ENCODE results near the gene COL18A1. TPM values are rescaled to one million over a fixed set of nuclear protein-coding genes. Genes with fewer than 3 reads are reported as not detected.

Gene COL18A1
- total and polyA plus RNA-seq, 9 of the 15 experiments (the other 6 are each of a cell fraction or from before 2014, with no cell fraction given), result 0.14 to 16.4 (median 2.0) TPM

GRCh38 chr21:45506241-45506817 lies 101.4 kb downstream of the COL18A1 start:
- Histone ChIP-seq H2AFZ (ENCODE audit: low read depth, low read length) (no peak overlapping the region), H3K9me1 (ENCODE audit: control insufficient read depth, insufficient read depth, low read length) (no peaks in the 10 kb centered on the region), H4K20me1 (replicated peaks; ENCODE audit: control insufficient read depth, insufficient read depth, low read length) (peaks cover 24% of the 10 kb centered on the region), H3K27me3 (ENCODE audit: control insufficient read depth in 2 of 2, insufficient read depth in 2 of 2, low read length in 2 of 2) (no peaks in the 10 kb centered on the region), H3K4me3 (no peak overlapping the region), H3K4me1 (replicated peaks in 1 of 2; ENCODE audit: control insufficient read depth in 2 of 2, insufficient read depth in 2 of 2, low read length in 2 of 2) (peaks cover 6 to 69% of the 10 kb centered on the region in 2 experiments; a peak in 4 of 5 replicates), H3K9me3 (replicated peaks; ENCODE audit: control insufficient read depth, insufficient read depth, low read depth, low read length) (no peaks in the 10 kb centered on the region), H3K36me3 (ENCODE audit: control insufficient read depth, insufficient read depth, low read length) (peaks cover 2% of the 10 kb centered on the region; the same call in 1 of the 3 replicates), H3K4me2 (ENCODE audit: insufficient read depth, low read length) (no peak overlapping the region), H3K79me2 (ENCODE audit: control insufficient read depth, insufficient read depth, low read length) (no peaks in the 10 kb centered on the region), H3K27ac (ENCODE audit: extremely low read depth, low read depth, low read length) (no peak overlapping the region), H3K9ac (ENCODE audit: insufficient read depth in 1 of 2, low read depth in 2 of 2, low read length in 2 of 2) (peak overlapping the region in 1 of 2 experiments; percentile 78; a peak in 2 of 4 replicates)
- in situ Hi-C loops (cut with MboI) (no loop called here), intact Hi-C loops (cut with micrococcal nuclease) (no loop called here)
- ChIA-PET POLR2A (no interaction called here), CTCF (ENCODE audit: low intra/inter-chr PET ratio) (no interaction called here)
- 28% methylated on average over 22 of the region's 22 CpGs for WGBS (ENCODE audit: insufficient coverage, low coverage, missing lambda C conversion rate)
- no TSS peak for BruUV-seq (replicated peaks)
- peak; percentile 63 for ATAC-seq
- TF ChIP-seq STAT5B (CRISPR knock-in tag; IDR thresholded peaks at IDR 0.05) (no peak), SUPT5H (IDR thresholded peaks at IDR 0.05) (0 out of 2 replicates have a peak, but pooled peaks have one; percentile 17), POLR2B (IDR thresholded peaks at IDR 0.05; ENCODE audit: low read depth, partially characterized antibody) (peak; percentile 39), PHB2 (IDR thresholded peaks at IDR 0.05; ENCODE audit: low read depth) (no peak), POLR2A (conservative IDR thresholded peaks at IDR 0.05) (peak; percentile 41), RBM17 (IDR thresholded peaks at IDR 0.05; ENCODE audit: borderline replicate concordance, low read depth, low read length) (no peak), CHD2 (IDR thresholded peaks at IDR 0.05; ENCODE audit: low read depth, low read length) (0 out of 2 replicates have a peak, but pooled peaks have one; percentile 5), ZBTB17 (CRISPR knock-in tag; IDR thresholded peaks at IDR 0.05) (0 out of 2 replicates have a peak, but pooled peaks have one; percentile 37), ZBTB7A (IDR thresholded peaks at IDR 0.05; ENCODE audit: borderline replicate concordance, control insufficient read depth, low read depth, low read length) (no peak), ZFPM2 (CRISPR knock-in tag; IDR thresholded peaks at IDR 0.05) (no peak), POLR2G (IDR thresholded peaks at IDR 0.05; ENCODE audit: low read depth, low read length) (peak; percentile 62; the same call in 1 of the 2 replicates)
- TF ChIP-seq, protein P1, sequence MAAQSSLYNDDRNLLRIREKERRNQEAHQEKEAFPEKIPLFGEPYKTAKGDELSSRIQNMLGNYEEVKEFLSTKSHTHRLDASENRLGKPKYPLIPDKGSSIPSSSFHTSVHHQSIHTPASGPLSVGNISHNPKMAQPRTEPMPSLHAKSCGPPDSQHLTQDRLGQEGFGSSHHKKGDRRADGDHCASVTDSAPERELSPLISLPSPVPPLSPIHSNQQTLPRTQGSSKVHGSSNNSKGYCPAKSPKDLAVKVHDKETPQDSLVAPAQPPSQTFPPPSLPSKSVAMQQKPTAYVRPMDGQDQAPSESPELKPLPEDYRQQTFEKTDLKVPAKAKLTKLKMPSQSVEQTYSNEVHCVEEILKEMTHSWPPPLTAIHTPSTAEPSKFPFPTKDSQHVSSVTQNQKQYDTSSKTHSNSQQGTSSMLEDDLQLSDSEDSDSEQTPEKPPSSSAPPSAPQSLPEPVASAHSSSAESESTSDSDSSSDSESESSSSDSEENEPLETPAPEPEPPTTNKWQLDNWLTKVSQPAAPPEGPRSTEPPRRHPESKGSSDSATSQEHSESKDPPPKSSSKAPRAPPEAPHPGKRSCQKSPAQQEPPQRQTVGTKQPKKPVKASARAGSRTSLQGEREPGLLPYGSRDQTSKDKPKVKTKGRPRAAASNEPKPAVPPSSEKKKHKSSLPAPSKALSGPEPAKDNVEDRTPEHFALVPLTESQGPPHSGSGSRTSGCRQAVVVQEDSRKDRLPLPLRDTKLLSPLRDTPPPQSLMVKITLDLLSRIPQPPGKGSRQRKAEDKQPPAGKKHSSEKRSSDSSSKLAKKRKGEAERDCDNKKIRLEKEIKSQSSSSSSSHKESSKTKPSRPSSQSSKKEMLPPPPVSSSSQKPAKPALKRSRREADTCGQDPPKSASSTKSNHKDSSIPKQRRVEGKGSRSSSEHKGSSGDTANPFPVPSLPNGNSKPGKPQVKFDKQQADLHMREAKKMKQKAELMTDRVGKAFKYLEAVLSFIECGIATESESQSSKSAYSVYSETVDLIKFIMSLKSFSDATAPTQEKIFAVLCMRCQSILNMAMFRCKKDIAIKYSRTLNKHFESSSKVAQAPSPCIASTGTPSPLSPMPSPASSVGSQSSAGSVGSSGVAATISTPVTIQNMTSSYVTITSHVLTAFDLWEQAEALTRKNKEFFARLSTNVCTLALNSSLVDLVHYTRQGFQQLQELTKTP (IDR thresholded peaks at IDR 0.05; ENCODE audit: low read depth in 1 of 2, partially characterized antibody in 2 of 2), result no peak
- TF ChIP-seq, protein P2, sequence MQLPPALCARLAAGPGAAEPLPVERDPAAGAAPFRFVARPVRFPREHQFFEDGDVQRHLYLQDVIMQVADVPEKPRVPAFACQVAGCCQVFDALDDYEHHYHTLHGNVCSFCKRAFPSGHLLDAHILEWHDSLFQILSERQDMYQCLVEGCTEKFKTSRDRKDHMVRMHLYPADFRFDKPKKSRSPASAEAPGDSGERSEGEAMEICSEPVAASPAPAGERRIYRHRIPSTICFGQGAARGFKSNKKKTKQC (CRISPR knock-in tag; IDR thresholded peaks at IDR 0.05), result no peak
- DNase-seq (ENCODE audit: extremely low read depth in 1 of 4, low spot score in 3 of 4), result peak in 3 of 4 experiments; percentile 36 to 58 (median 54)
- peak; percentile 71 for FAIRE-seq
